ENCODE measurements around the gene STOML1. TPM values are rescaled to one million over a fixed set of nuclear protein-coding genes. Genes with fewer than 3 reads are reported as not detected.

STOML1 gene
- total and polyA plus RNA-seq, 10 of the 15 experiments (the other 5 are each of a cell fraction or from before 2014, with no cell fraction given) = 0.14 to 13.6 (median 8.3) TPM

DNA sequence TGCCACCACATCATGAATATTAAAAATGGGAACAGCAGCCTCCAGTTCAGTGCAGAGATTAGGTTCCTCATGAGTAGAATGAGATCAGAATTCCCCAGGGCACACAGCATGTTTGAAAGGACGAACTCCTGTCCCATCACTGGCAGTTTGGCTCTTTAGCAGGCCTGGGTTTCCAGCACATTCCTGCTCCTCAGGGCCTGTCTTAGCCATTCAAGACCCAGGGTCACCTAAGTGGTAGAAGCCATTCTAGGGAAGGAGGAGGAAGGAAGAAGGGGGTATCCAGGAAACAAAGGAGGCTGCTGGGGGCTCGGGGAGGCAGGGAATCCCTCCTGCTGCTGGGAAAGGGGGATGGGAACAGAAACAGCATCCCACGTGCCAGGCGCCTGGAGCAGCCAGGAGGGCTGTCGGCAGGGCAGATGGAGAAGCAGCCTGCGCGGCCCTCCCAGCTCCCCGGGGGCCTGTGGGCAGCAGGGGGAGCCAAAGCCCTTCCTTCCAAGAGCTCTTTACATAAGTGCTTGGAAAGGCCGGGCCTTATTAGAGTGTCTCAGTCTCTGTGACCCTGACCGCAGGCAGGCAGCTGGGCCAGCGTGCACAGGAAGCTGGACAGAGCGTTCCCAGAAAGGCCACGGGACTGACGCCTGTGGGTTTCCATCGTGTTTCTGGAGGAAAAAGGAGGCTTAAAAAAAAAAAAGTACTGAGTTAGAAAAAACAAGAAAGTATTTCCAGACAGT is 41.1 kb downstream of the STOML1 start:
- SMC1A ChIA-PET (ENCODE audit: uncharacterized antibody, unreplicated experiment) = no interaction called here
- no peaks in the 10 kb centered on the region; a peak in 1 of 4 replicates for H3K27me3 ChIP-seq (replicated peaks in 1 of 2; ENCODE audit: control insufficient read depth in 2 of 2, insufficient read depth in 2 of 2, low read length in 1 of 2)
- no peaks in the 10 kb centered on the region for H3K9me3 ChIP-seq (replicated peaks; ENCODE audit: control insufficient read depth, insufficient read depth, low read length)
- TF ChIP-seq CEBPB (IDR thresholded peaks at IDR 0.05; ENCODE audit: borderline replicate concordance in 1 of 2, low read depth in 2 of 2, low read length in 2 of 2) (no peak), RUNX3 (IDR thresholded peaks at IDR 0.05; ENCODE audit: low read length) (peak; percentile 57), MEF2A (IDR thresholded peaks at IDR 0.05; ENCODE audit: insufficient read depth, low read depth, low read length) (no peak), SMC3 (IDR thresholded peaks at IDR 0.05; ENCODE audit: borderline replicate concordance, low read length) (peak; percentile 42; the same call in 1 of the 2 replicates), IKZF2 (IDR thresholded peaks at IDR 0.05) (0 out of 4 replicates have a peak, but pooled peaks of 1 of the 2 experiments have one; percentile 7), IKZF1 (conservative IDR thresholded peaks at IDR 0.05) (0 out of 2 replicates have a peak, but pooled peaks have one; percentile 15), BHLHE40 (IDR thresholded peaks at IDR 0.05; ENCODE audit: borderline replicate concordance in 1 of 2, low read depth in 2 of 2, low read length in 1 of 2) (0 out of 4 replicates have a peak, but pooled peaks of 1 of the 2 experiments have one; percentile 10), RFX5 (IDR thresholded peaks at IDR 0.05; ENCODE audit: low read depth, low read length) (0 out of 2 replicates have a peak, but pooled peaks have one; percentile 11), ZNF24 (IDR thresholded peaks at IDR 0.05) (no peak), RAD21 (IDR thresholded peaks at IDR 0.05; ENCODE audit: insufficient read depth, low read depth, low read length) (peak; percentile 74), YY1 (IDR thresholded peaks at IDR 0.05; ENCODE audit: low read depth, low read length) (0 out of 2 replicates have a peak, but pooled peaks have one; percentile 19), SUPT20H (IDR thresholded peaks at IDR 0.05; ENCODE audit: borderline replicate concordance, control insufficient read depth, low read depth, low read length) (no peak)
- TF ChIP-seq, protein P1, sequence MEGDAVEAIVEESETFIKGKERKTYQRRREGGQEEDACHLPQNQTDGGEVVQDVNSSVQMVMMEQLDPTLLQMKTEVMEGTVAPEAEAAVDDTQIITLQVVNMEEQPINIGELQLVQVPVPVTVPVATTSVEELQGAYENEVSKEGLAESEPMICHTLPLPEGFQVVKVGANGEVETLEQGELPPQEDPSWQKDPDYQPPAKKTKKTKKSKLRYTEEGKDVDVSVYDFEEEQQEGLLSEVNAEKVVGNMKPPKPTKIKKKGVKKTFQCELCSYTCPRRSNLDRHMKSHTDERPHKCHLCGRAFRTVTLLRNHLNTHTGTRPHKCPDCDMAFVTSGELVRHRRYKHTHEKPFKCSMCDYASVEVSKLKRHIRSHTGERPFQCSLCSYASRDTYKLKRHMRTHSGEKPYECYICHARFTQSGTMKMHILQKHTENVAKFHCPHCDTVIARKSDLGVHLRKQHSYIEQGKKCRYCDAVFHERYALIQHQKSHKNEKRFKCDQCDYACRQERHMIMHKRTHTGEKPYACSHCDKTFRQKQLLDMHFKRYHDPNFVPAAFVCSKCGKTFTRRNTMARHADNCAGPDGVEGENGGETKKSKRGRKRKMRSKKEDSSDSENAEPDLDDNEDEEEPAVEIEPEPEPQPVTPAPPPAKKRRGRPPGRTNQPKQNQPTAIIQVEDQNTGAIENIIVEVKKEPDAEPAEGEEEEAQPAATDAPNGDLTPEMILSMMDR (IDR thresholded peaks at IDR 0.05 in 2 of 3, conservative IDR thresholded peaks at IDR 0.05 in 1 of 3; ENCODE audit: control insufficient read depth in 2 of 3, extremely low read depth in 1 of 3, insufficient read depth in 1 of 3, low read depth in 3 of 3, low read length in 3 of 3) = peak; percentile 63 to 77 (median 72)
- RAD21 ChIA-PET (ENCODE audit: unreplicated experiment) = interaction anchor here (1.1 to 1.5 kb wide), 2 partner anchors 14 to 22 kb away, joined by 8 to 10 read pairs; no protein-coding TSS in a partner anchor
- no peaks in the 10 kb centered on the region for H3K79me2 ChIP-seq (ENCODE audit: control insufficient read depth, insufficient read depth, low read length)
- H4K20me1 ChIP-seq (ENCODE audit: control insufficient read depth, insufficient read depth) = no peaks in the 10 kb centered on the region
- no peak overlapping the region for H2AFZ ChIP-seq (ENCODE audit: control insufficient read depth, low read depth, low read length)
- no peak overlapping the region for H3K4me3 ChIP-seq
- POLR2A ChIA-PET = interaction anchor here (0.6 kb wide), 1 partner anchor 47 kb away, joined by 3 read pairs; no protein-coding TSS in a partner anchor
- FAIRE-seq (peak; percentile 56), DNase-seq (ENCODE audit: low read depth, low spot score) (no peak), ATAC-seq (peak; percentile 97)
- H3K9ac ChIP-seq (ENCODE audit: control insufficient read depth, insufficient read depth, low read length) = no peak overlapping the region
- H3K4me1 ChIP-seq (ENCODE audit: control insufficient read depth, insufficient read depth, low read length) = no peaks in the 10 kb centered on the region
- intact Hi-C loops (cut with micrococcal nuclease; ENCODE audit: unreplicated experiment) (loop anchor here (1.0 kb wide), 1 partner anchor 13 kb away; no protein-coding TSS in a partner anchor), in situ Hi-C loops (cut with MboI) (no loop called here)
- no TSS peak for BruUV-seq (replicated peaks)
- H3K36me3 ChIP-seq (ENCODE audit: control insufficient read depth in 2 of 2, insufficient read depth in 2 of 2, low read length in 1 of 2) = no peaks in the 10 kb centered on the region
- no peak overlapping the region for H3K4me2 ChIP-seq (ENCODE audit: control insufficient read depth, insufficient read depth)
- H3K27ac ChIP-seq (ENCODE audit: control insufficient read depth, insufficient read depth) = no peak overlapping the region
- CTCF ChIA-PET = interaction anchor here (0.8 to 1.8 kb wide), 10 partner anchors 8 to 374 kb away, joined by 3 to 20 read pairs (median 4); partner anchors contain the start of gene PML
- WGBS (ENCODE audit: insufficient coverage, insufficient replicate concordance, low lambda C conversion rate, missing lambda C conversion rate) = 14% methylated on average over 15 of the region's 15 CpGs
